Stomach (tissue), 9 donors: ENCODE data around the gene GLYATL2. TPM values are rescaled to one million over a fixed set of nuclear protein-coding genes. Genes with fewer than 3 reads are reported as not detected.

Source experiments
- DNase-seq, 2 donors: peaks; one replicate each; pipeline versions ENCODE4 v3.0.0 to v3.0.0-alpha.2; 2013 to 2019
- H3K27ac ChIP-seq, 5 donors: fragments of 200-600 bp in 4 of 5; sonication (generic) in 4 of 5; one replicate each; pipeline ENCODE4 v1.5.1; 2013 to 2019; ENCODE audit warnings: mild to moderate bottlenecking in 1 of 5, moderate library complexity in 1 of 5
- H3K27me3 ChIP-seq, 3 donors: fragments of 200-600 bp; sonication (generic); one replicate each; pipeline ENCODE4 v1.5.1; 2017 to 2019; ENCODE audit warnings: mixed run types in 1 of 3
- H3K36me3 ChIP-seq, 4 donors: fragments of 200-600 bp; sonication (generic); 1 replicate in 3 of 4; 2 replicates in 1 of 4; pipeline ENCODE4 v1.5.1; 2016 to 2019
- H3K4me1 ChIP-seq, 4 donors: fragments of 200-600 bp; sonication (generic); one replicate each; pipeline ENCODE4 v1.5.1; 2016 to 2019
- H3K4me3 ChIP-seq, 4 donors: fragments of 200-600 bp; sonication (generic) in 3 of 4; one replicate each; pipeline ENCODE4 v1.5.1; 2016 to 2019; ENCODE audit warnings: mild to moderate bottlenecking in 1 of 4
- H3K9me3 ChIP-seq, 4 donors: fragments of 200-600 bp; sonication (generic); one replicate each; pipeline ENCODE4 v1.5.1; 2016 to 2019
- EP300 ChIP-seq: sonication (generic); formaldehyde crosslinking; IDR thresholded peaks from one replicate; pipeline ENCODE4 v1.6.1; 2017; ENCODE audit warnings: antibody characterized with exemption
- POLR2A ChIP-seq, 4 donors: fragments of 450-650 bp; IDR thresholded peaks; one replicate each; pipeline ENCODE4 v1.6.1; 2016; ENCODE audit warnings: antibody characterized with exemption in 4 of 4, control low read depth in 2 of 4, mild to moderate bottlenecking in 1 of 4, moderate library complexity in 1 of 4
- POLR2AphosphoS5 ChIP-seq, 3 donors: sonication (generic); formaldehyde crosslinking; IDR thresholded peaks; one replicate each; pipeline ENCODE4 v1.6.1; 2016; ENCODE audit warnings: antibody characterized with exemption in 3 of 3
- WGBS, 5 donors: extraction: QIAGEN DNeasy Blood & Tissue Kit in 3 of 5; methylation state at CpG; one replicate each; pipeline versions ENCODE4 v1.1.5 to v1.1.7; 2013 to 2018; 5-methylcytosine and 5-hydroxymethylcytosine counted together
- intact Hi-C: fragments of 100-400 bp; cut with DNase I; formaldehyde crosslinking; loops from one replicate; pipeline ENCODE4 v1.15.1; 2023; ENCODE audit warnings: low total_unique reads
- polyA plus RNA-seq, 3 donors: library from polyadenylated mRNA; stranded (reverse); fragments of 200-250 nt; gene quantifications; one replicate each; pipeline ENCODE4 v1.2.3, GENCODE V29; 2013
- total RNA-seq, 5 donors: library from RNA; depleted of rRNA; stranded (reverse); fragments of >200 nt; gene quantifications; one replicate each; pipeline versions ENCODE4 v1.1.0 to v1.2.3, GENCODE V29; 2014 to 2016
- TF ChIP-seq, protein P1 (sequence below), 7 experiments: fragments of 450-650 bp in 4 of 7; fragments of 200-600 bp in 3 of 7; sonication (generic) in 3 of 7; IDR thresholded peaks; one replicate each; pipeline ENCODE4 v1.5.1; 2016 to 2019; ENCODE audit warnings: antibody characterized with exemption in 7 of 7, control low read depth in 2 of 7, mild to moderate bottlenecking in 1 of 7
- donor health status: healthy with polysubstance abuse.
- donor health status: Bipolar disorder and iron deficiency.
- donor health status: healthy.

GLYATL2 gene
- total and polyA plus RNA-seq, 8 donors: 0.65 to 1.1 (median 1.0) TPM; not detected in 4

DNA sequence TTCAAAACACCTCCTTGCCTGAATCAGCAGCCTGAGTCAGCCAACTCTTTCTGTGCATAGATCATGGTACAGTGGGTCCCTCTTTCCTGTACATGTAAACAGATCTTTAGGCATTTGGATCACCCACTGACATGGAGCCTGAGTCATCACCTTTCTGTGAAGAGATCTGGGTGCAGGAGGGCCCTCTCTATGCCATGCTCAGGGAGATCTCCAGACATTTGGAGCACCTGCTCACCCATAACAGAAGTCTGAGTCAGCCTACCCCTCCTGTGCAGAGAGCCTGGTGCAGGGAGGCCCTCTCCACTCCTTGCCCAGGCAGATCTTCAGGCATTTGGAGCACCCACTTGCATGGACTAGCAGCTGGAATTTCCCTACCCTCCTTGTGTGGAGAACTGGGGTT lies 56.6 kb downstream of the GLYATL2 start:
- no peaks in the 10 kb centered on the region for H3K36me3 ChIP-seq
- peaks cover 0 to 2% (median 0%) of the 10 kb centered on the region in 4 donors for H3K9me3 ChIP-seq
- TF ChIP-seq EP300 (no peak), POLR2A (IDR thresholded peaks at IDR 0.05) (no peak), POLR2AphosphoS5 (IDR thresholded peaks at IDR 0.05) (no peak)
- TF ChIP-seq, protein P1, sequence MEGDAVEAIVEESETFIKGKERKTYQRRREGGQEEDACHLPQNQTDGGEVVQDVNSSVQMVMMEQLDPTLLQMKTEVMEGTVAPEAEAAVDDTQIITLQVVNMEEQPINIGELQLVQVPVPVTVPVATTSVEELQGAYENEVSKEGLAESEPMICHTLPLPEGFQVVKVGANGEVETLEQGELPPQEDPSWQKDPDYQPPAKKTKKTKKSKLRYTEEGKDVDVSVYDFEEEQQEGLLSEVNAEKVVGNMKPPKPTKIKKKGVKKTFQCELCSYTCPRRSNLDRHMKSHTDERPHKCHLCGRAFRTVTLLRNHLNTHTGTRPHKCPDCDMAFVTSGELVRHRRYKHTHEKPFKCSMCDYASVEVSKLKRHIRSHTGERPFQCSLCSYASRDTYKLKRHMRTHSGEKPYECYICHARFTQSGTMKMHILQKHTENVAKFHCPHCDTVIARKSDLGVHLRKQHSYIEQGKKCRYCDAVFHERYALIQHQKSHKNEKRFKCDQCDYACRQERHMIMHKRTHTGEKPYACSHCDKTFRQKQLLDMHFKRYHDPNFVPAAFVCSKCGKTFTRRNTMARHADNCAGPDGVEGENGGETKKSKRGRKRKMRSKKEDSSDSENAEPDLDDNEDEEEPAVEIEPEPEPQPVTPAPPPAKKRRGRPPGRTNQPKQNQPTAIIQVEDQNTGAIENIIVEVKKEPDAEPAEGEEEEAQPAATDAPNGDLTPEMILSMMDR (IDR thresholded peaks at IDR 0.05): no peak
- H3K27ac ChIP-seq: no peak overlapping the region
- H3K27me3 ChIP-seq: no peaks in the 10 kb centered on the region
- H3K4me1 ChIP-seq: peaks cover 0 to 8% (median 4%) of the 10 kb centered on the region in 4 donors
- intact Hi-C loops: loop anchor here (10.0 kb wide), 1 partner anchor 133 kb away; no protein-coding TSS in a partner anchor
- DNase-seq: no peak
- H3K4me3 ChIP-seq: no peak overlapping the region

DNA sequence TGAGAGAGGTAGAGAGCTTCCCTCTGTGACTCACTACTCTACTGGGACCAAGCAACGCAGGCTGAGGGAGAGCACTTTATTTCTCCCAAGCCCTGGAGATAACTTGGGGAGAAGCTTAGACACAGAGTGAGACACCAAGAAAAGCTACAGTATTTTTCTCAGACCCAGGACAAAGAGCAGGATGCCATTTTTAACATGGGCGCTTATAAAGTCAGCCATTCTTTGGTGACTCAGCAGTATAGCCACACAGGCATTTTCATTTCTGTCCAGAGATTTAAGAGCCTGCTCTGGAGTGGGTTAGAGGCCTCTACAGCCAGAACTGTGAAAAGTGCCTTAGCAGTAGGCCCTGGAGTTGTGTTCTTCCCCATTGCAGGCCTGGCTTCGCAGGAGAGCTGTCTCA lies 57.8 kb downstream of the GLYATL2 start:
- TF ChIP-seq POLR2AphosphoS5 (IDR thresholded peaks at IDR 0.05) (no peak), EP300 (no peak)
- TF ChIP-seq, protein P1 (IDR thresholded peaks at IDR 0.05): no peak
- H3K27me3 ChIP-seq: no peaks in the 10 kb centered on the region
- DNase-seq: no peak
- no peaks in the 10 kb centered on the region for H3K36me3 ChIP-seq
- peaks cover 0 to 8% (median 4%) of the 10 kb centered on the region in 4 donors for H3K4me1 ChIP-seq
- 85 to 97% (median 94%) methylated on average over 3 of the region's 3 CpGs for WGBS, 5 donors
- no peak overlapping the region for H3K4me3 ChIP-seq
- no peak overlapping the region for H3K27ac ChIP-seq
- intact Hi-C loops: loop anchor here (10.0 kb wide), 1 partner anchor 132 kb away; no protein-coding TSS in a partner anchor
- H3K9me3 ChIP-seq: no peaks in the 10 kb centered on the region

DNA sequence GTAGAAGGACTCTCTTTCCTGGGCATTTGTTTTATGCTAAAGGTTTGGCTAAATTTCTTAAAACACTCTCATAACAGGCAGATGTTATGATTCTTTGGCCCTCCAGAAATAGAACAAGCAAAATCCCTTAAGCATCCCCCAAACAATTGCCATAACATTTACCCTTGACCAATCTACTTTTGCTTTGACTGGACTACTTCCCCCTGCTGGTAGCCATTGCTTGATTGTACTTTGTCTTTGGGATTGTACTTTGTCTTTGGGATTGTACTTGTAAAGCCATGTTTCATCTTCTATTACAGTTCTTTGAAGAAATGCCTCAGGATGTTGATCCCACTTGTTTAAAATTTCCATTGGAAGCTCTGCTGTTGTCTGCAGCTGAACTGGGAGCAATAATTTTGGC lies 59.5 kb downstream of the GLYATL2 start:
- TF ChIP-seq, protein P1 (IDR thresholded peaks at IDR 0.05): no peak
- TF ChIP-seq POLR2AphosphoS5 (IDR thresholded peaks at IDR 0.05) (no peak), EP300 (no peak), POLR2A (IDR thresholded peaks at IDR 0.05) (no peak)
- intact Hi-C loops: loop anchor here (10.0 kb wide), 1 partner anchor 130 kb away; no protein-coding TSS in a partner anchor
- Histone ChIP-seq H3K27ac (no peak overlapping the region), H3K4me1 (peaks cover 0 to 4% (median 2%) of the 10 kb centered on the region in 4 donors), H3K9me3 (no peaks in the 10 kb centered on the region), H3K4me3 (no peak overlapping the region), H3K27me3 (no peaks in the 10 kb centered on the region), H3K36me3 (no peaks in the 10 kb centered on the region)
- DNase-seq: no peak

Other genes starting within 250 kb of the GLYATL2 start
- gene CNTF, start 222.0 kb downstream of the GLYATL2 start, total RNA-seq: 1 to 10 TPM in 1 of 5 donors, not detected in 4; 3.9 TPM
- under 1 TPM; 0.25 to 0.92 (median 0.28) TPM for gene CNTF, start 222.0 kb downstream of the GLYATL2 start, polyA plus RNA-seq
- gene GLYAT, start 112.8 kb downstream of the GLYATL2 start, total RNA-seq: not detected
- not detected for gene GLYAT, start 112.8 kb downstream of the GLYATL2 start, polyA plus RNA-seq
- gene GLYATL1, start 94.8 kb upstream of the GLYATL2 start, total RNA-seq: 10 to 100 TPM in 1 of 5 donors, under 1 TPM in 1, not detected in 3; 0.73 to 13.4 TPM
- 1 to 10 TPM; 1.3 to 1.7 (median 1.4) TPM for gene GLYATL1, start 94.8 kb upstream of the GLYATL2 start, polyA plus RNA-seq
- not detected for gene GLYATL1B, start 241.6 kb upstream of the GLYATL2 start, total RNA-seq
- not detected for gene GLYATL1B, start 241.6 kb upstream of the GLYATL2 start, polyA plus RNA-seq